Prostate gland (tissue), 2 donors: ENCODE data around the gene CYTIP. TPM values are rescaled to one million over a fixed set of nuclear protein-coding genes. Genes with fewer than 3 reads are reported as not detected.

Source experiments
- DNase-seq: peaks from one replicate; pipeline ENCODE4 v3.0.0-alpha.2; 2019; ENCODE audit warnings: low spot score
- H3K27ac ChIP-seq, 2 donors: fragments of 200-600 bp; sonication (generic); 2 replicates each; pipeline ENCODE4 v1.5.1; 2017 to 2019
- H3K27me3 ChIP-seq: fragments of 200-600 bp; sonication (generic); replicated peaks from 2 replicates; pipeline ENCODE4 v1.5.1; 2019; ENCODE audit not compliant: insufficient read depth
- H3K36me3 ChIP-seq, 2 donors: fragments of 200-600 bp; sonication (generic); 1 replicate in 1 of 2; 2 replicates in 1 of 2; pipeline versions ENCODE4 v1.5.1 to v1.8.1; 2017 to 2019
- H3K4me1 ChIP-seq: fragments of 200-600 bp; sonication (generic); replicated peaks from 2 replicates; pipeline ENCODE4 v1.5.1; 2019
- H3K4me3 ChIP-seq, 2 donors: fragments of 200-600 bp; sonication (generic); 2 replicates each; pipeline ENCODE4 v1.5.1; 2017 to 2019
- H3K9me3 ChIP-seq: fragments of 200-600 bp; sonication (generic); 2 replicates; pipeline ENCODE4 v1.5.1; 2017
- CTCF ChIP-seq, 4 experiments: fragments of 200-600 bp in 2 of 4; fragments of 450-650 bp in 2 of 4; sonication (generic) in 2 of 4; IDR thresholded peaks; 1 replicate in 3 of 4; 2 replicates in 1 of 4; pipeline ENCODE4 v1.5.1; 2016 to 2019; ENCODE audit warnings: antibody characterized with exemption in 4 of 4, mild to moderate bottlenecking in 2 of 4, moderate library complexity in 2 of 4
- POLR2A ChIP-seq: fragments of 450-650 bp; IDR thresholded peaks from one replicate; pipeline ENCODE4 v1.6.1; 2016; ENCODE audit warnings: antibody characterized with exemption, mild to moderate bottlenecking
- POLR2AphosphoS5 ChIP-seq: sonication (generic); formaldehyde crosslinking; IDR thresholded peaks from one replicate; pipeline ENCODE4 v1.6.1; 2017; ENCODE audit warnings: antibody characterized with exemption
- WGBS: methylation state at CpG from one replicate; pipeline ENCODE4 v1.1.5; 2018; 5-methylcytosine and 5-hydroxymethylcytosine counted together
- intact Hi-C: fragments of 100-400 bp; cut with DNase I; formaldehyde crosslinking; loops from one replicate; pipeline ENCODE4 v1.14.2; 2022
- total RNA-seq, 2 donors: library from RNA; depleted of rRNA; stranded (reverse); fragments of >200 nt; gene quantifications; one replicate each; pipeline ENCODE4 v1.1.0, GENCODE V29; 2016

Gene CYTIP
- total RNA-seq, 2 donors from 2014 or later = 3.3 to 7.4 TPM

GRCh38 chr2:157479081-157480027, 35.5 kb upstream of the CYTIP start:
- intact Hi-C loops = no loop called here
- Histone ChIP-seq H3K27ac (no peak overlapping the region), H3K27me3 (no peaks in the 10 kb centered on the region), H3K4me3 (no peak overlapping the region), H3K9me3 (no peaks in the 10 kb centered on the region), H3K4me1 (no peaks in the 10 kb centered on the region), H3K36me3 (no peaks in the 10 kb centered on the region)
- TF ChIP-seq POLR2AphosphoS5 = no peak
- TF ChIP-seq POLR2A = no peak
- no peak for TF ChIP-seq CTCF (IDR thresholded peaks at IDR 0.05)
- WGBS = 86% methylated on average over 7 of the region's 7 CpGs
- DNase-seq = no peak

DNA sequence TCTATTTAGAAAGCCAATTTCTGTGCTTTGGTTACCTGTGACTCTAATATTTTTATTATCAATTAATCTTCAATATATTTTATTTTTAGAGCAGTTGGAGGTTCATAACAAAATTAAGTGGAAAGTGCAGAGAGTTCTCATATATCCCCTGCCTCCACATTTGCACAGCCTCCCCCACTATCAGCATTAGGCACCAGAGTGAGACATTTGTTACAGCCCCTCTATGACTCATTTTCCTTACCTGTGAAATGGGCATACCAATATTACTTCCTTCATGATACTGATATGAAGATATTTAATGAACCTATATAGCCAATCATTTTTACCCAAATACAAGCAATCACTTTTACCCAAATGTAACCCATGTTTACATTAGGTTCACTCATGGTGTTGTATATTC, 34.0 kb upstream of the CYTIP start:
- no peaks in the 10 kb centered on the region for H3K9me3 ChIP-seq
- DNase-seq = no peak
- TF ChIP-seq CTCF (IDR thresholded peaks at IDR 0.05) (no peak), POLR2A (no peak), POLR2AphosphoS5 (no peak)
- no peaks in the 10 kb centered on the region for H3K4me1 ChIP-seq
- no peaks in the 10 kb centered on the region for H3K27me3 ChIP-seq
- no peak overlapping the region for H3K4me3 ChIP-seq
- H3K27ac ChIP-seq = no peak overlapping the region
- intact Hi-C loops = no loop called here
- H3K36me3 ChIP-seq = no peaks in the 10 kb centered on the region

DNA sequence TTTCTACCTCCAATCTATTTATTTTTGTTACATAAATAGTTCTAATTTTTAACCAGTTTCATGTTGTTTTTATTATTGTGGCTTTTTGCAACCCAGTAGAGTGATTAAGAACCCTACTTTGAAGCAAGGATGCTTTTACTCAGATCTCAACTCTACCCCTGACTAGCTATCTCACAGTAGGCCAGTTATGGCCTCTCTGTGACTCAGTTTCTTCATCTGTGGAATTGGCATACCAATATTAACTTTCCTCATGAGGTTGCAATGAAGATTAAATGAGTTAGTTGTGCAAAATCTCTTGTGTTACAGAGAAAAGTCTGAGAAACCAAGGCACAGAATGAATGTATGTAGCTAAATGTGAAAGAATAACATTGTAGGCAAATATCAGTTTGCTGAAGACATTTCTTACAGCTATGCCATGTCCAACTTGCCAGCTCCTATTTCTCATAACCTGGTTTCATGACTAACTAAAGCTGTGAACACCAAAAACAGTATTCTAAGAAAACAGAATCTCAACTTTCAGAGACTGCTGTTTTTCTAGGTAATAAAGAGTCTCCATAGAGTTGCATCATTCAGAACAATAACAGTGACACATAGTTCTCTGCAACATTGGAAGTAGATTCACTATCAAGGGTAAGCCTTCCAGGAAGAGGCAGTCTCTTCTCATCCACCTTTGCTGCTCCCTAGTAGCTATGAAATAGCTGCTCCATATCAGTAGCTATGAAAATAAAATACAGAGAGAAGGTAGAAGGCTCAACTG, 33.2 kb upstream of the CYTIP start:
- DNase-seq = no peak
- Histone ChIP-seq H3K27me3 (no peaks in the 10 kb centered on the region), H3K36me3 (no peaks in the 10 kb centered on the region), H3K4me3 (no peak overlapping the region), H3K4me1 (no peaks in the 10 kb centered on the region), H3K9me3 (no peaks in the 10 kb centered on the region), H3K27ac (no peak overlapping the region)
- no peak for TF ChIP-seq CTCF (IDR thresholded peaks at IDR 0.05)
- no peak for TF ChIP-seq POLR2AphosphoS5
- no peak for TF ChIP-seq POLR2A
- intact Hi-C loops = no loop called here

DNA sequence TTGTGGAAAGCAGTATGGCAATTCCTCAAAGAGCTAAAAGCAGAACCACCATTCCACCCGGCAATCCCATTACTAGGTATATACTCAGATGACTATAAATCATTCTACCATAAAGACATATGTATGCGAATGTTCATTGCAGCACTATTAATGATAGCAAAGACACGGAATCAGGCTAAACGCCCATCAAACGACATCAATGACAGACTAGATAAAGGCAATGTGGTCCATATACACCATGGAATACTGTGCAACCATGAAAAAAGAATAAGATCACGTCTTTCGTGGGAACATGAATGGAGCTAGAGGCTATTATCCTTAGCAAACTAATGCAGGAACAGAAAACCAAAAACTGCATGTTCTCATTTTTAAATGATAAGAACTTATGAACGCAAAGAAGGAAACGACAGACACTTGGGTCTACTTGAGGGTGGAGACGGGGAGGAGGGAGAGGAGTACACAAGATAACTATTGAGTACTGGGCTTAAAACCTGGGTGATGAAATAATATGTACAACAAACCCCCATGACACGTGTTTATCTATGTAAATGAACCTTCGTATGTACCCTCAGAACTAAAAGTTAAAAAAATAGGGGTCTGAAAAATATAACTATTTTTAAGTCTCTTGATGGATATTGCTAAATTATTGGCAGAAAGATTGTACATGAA, 32.0 kb upstream of the CYTIP start:
- Histone ChIP-seq H3K27ac (no peak overlapping the region), H3K36me3 (no peaks in the 10 kb centered on the region), H3K4me1 (no peaks in the 10 kb centered on the region), H3K9me3 (no peaks in the 10 kb centered on the region), H3K27me3 (no peaks in the 10 kb centered on the region), H3K4me3 (no peak overlapping the region)
- DNase-seq = no peak
- TF ChIP-seq POLR2A (no peak), POLR2AphosphoS5 (no peak), CTCF (IDR thresholded peaks at IDR 0.05) (no peak)
- intact Hi-C loops = no loop called here
- WGBS = 87% methylated on average over 12 of the region's 12 CpGs
